Measurements from ENCODE around the gene PPP1R36. TPM values are rescaled to one million over a fixed set of nuclear protein-coding genes. Genes with fewer than 3 reads are reported as not detected.

The PPP1R36 gene
- total and polyA plus RNA-seq, 2 of the 8 experiments (the other 6 are each of a cell fraction or from before 2014, with no cell fraction given): 0.39 to 0.93 TPM

DNA sequence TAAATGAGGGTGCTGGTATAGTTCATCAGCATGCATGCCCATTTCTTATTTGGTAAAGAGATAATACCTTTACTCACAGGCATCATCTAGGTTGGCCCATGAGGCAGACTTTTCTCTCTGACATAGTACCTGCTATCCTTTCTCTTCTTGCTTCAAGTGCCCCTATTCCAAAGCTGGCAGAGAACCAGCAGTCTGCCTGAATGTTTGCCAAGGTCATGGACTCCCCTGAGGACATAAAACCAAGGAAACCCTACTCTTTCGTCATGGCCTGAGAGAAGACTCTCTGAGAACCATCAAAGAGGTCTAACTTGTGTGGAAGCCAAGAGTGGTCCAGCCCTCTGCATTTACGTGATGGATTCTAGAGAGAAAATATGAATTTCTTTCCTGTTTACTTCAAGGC is 11.9 kb downstream of the PPP1R36 start:
- peaks cover 0 to 5% (median 0%) of the 10 kb centered on the region in 4 experiments; a peak in 2 of 7 replicates for H3K4me1 ChIP-seq (replicated peaks in 1 of 4; ENCODE audit: control insufficient read depth in 3 of 4, insufficient read depth in 4 of 4, low read length in 3 of 4)
- H3K4me2 ChIP-seq (ENCODE audit: insufficient read depth in 1 of 2, low read depth in 2 of 2, low read length in 2 of 2): no peak overlapping the region
- no peak overlapping the region for H3K56ac ChIP-seq (replicated peaks; ENCODE audit: insufficient read length, low read depth, low read length)
- H4K8ac ChIP-seq (ENCODE audit: extremely low read depth, insufficient read depth, low read length): no peak overlapping the region
- no peaks in the 10 kb centered on the region for H3K36me3 ChIP-seq (ENCODE audit: control insufficient read depth in 2 of 4, insufficient read depth in 4 of 4, low read length in 3 of 4)
- no peaks in the 10 kb centered on the region for H3K79me2 ChIP-seq (ENCODE audit: control insufficient read depth in 1 of 2, insufficient read depth in 2 of 2, low read length in 2 of 2)
- no peak overlapping the region for H2BK12ac ChIP-seq (ENCODE audit: low read depth, low read length)
- no peak overlapping the region for H3K27ac ChIP-seq (ENCODE audit: low read depth, low read length)
- H2BK20ac ChIP-seq (ENCODE audit: low read length): no peak overlapping the region
- H2BK15ac ChIP-seq (ENCODE audit: low read length): no peak overlapping the region
- H2AFZ ChIP-seq (ENCODE audit: low read length): no peak overlapping the region
- WGBS, 2 experiments (ENCODE audit: extremely low coverage in 1 of 2, insufficient coverage in 1 of 2, insufficient read length in 1 of 2, insufficient replicate concordance in 2 of 2, low coverage in 1 of 2, low lambda C conversion rate in 2 of 2, missing lambda C conversion rate in 1 of 2): 86% methylated on average over 2 of the region's 2 CpGs; no CpG with 5 or more reads in 1 of the 2 experiments
- no peak overlapping the region for H4K5ac ChIP-seq (ENCODE audit: insufficient read length, low read depth, low read length)
- ChIA-PET POLR2A (ENCODE audit: partially characterized antibody) (interaction anchor here (1.1 kb wide), 1 partner anchor 17 kb away, joined by 3 read pairs; no protein-coding TSS in a partner anchor), CTCF (ENCODE audit: partially characterized antibody) (interaction anchor here (1.2 to 3.0 kb wide), 3 partner anchors 10 to 75 kb away, joined by 3 to 14 read pairs (median 12); no protein-coding TSS in a partner anchor)
- no peak overlapping the region for H3K14ac ChIP-seq (ENCODE audit: insufficient read length)
- no peak overlapping the region for H3K4ac ChIP-seq (replicated peaks; ENCODE audit: insufficient read length, low read depth, low read length)
- TF ChIP-seq NRF1 (IDR thresholded peaks at IDR 0.05; ENCODE audit: low read depth, low read length): no peak
- no peak overlapping the region for H4K91ac ChIP-seq (replicated peaks; ENCODE audit: insufficient read length, low read length)
- H2BK5ac ChIP-seq (ENCODE audit: low read depth, low read length): no peak overlapping the region
- no peaks in the 10 kb centered on the region for H3K79me1 ChIP-seq (ENCODE audit: low read depth, low read length)
- no peaks in the 10 kb centered on the region; the same call in 1 of the 2 replicates for H3K23me2 ChIP-seq (ENCODE audit: low read depth, low read length)
- H2AK5ac ChIP-seq (ENCODE audit: low read depth, low read length): no peak overlapping the region
- H3K18ac ChIP-seq (ENCODE audit: extremely low read depth, low read length): no peak overlapping the region
- H4K20me1 ChIP-seq (replicated peaks in 1 of 2; ENCODE audit: control insufficient read depth in 1 of 2, insufficient read depth in 2 of 2, low read length in 2 of 2): no peaks in the 10 kb centered on the region
- H3K9ac ChIP-seq (replicated peaks in 1 of 4; ENCODE audit: extremely low read depth in 1 of 4, low read depth in 3 of 4, low read length in 3 of 4): no peak overlapping the region
- H2BK120ac ChIP-seq (replicated peaks; ENCODE audit: low read depth, low read length): no peak overlapping the region
- no peak overlapping the region for H3K4me3 ChIP-seq (ENCODE audit: extremely low read depth in 1 of 4, insufficient read depth in 2 of 4, low read depth in 3 of 4, low read length in 4 of 4)
- DNase-seq (ENCODE audit: low read depth in 1 of 2, low spot score in 2 of 2): no peak
- H3K23ac ChIP-seq (ENCODE audit: insufficient read length): no peak overlapping the region
- no peak for FAIRE-seq
- H3K27me3 ChIP-seq (replicated peaks in 1 of 4; ENCODE audit: control insufficient read depth in 3 of 4, extremely low read depth in 1 of 4, insufficient read depth in 3 of 4, low read length in 3 of 4): no peaks in the 10 kb centered on the region
- H3K9me3 ChIP-seq (ENCODE audit: insufficient read depth in 2 of 2, low read depth in 1 of 2, low read length in 1 of 2): no peaks in the 10 kb centered on the region
